Stimulated activated CD8-positive, alpha-beta memory T cell treated with anti-CD3 and anti-CD28 coated beads, Interleukin-4, amount 100 ng/mL, for 24 hours (primary cell): ENCODE measurements around the gene FRMD5.
"Not testable (repeated sequence)": the region's sequence is repeated elsewhere in the genome, so short reads cannot be mapped to it uniquely, and the experiment has no call there.

Experiments used
- DNase-seq: peaks from one replicate; pipeline ENCODE4 v3.0.0-alpha.2; 2020; ENCODE audit warnings: low read depth

FRMD5 gene

GRCh38 chr15:44032820-44033219, 162.3 kb downstream of the FRMD5 start:
- DNase-seq = not testable (repeated sequence)

- no peak for DNase-seq
Measured at GRCh38 chr15:44029940-44030568, 165.0 kb downstream of the FRMD5 start.

GRCh38 chr15:44029003-44029402, 166.1 kb downstream of the FRMD5 start:
- DNase-seq = no peak

- DNase-seq = no peak
Measured at GRCh38 chr15:44028349-44028748, 166.7 kb downstream of the FRMD5 start.

- no peak for DNase-seq
Measured at GRCh38 chr15:44024155-44024554, 170.9 kb downstream of the FRMD5 start.

- no peak for DNase-seq
Measured at GRCh38 chr15:44023176-44023575, 171.9 kb downstream of the FRMD5 start.

- no peak for DNase-seq
Measured at GRCh38 chr15:44018151-44018550, 176.9 kb downstream of the FRMD5 start.

GRCh38 chr15:44015545-44016305, 179.3 kb downstream of the FRMD5 start:
- DNase-seq = no peak

GRCh38 chr15:44011238-44011854, 183.7 kb downstream of the FRMD5 start:
- DNase-seq = no peak

- no peak for DNase-seq
Measured at GRCh38 chr15:44010089-44010488, 185.0 kb downstream of the FRMD5 start.

GRCh38 chr15:44009038-44009437, 186.0 kb downstream of the FRMD5 start:
- DNase-seq = no peak

GRCh38 chr15:44000248-44000647, 194.8 kb downstream of the FRMD5 start:
- DNase-seq = not testable (repeated sequence)

GRCh38 chr15:43998607-43999006, 196.5 kb downstream of the FRMD5 start:
- DNase-seq = no peak

GRCh38 chr15:43991206-43991605, 203.9 kb downstream of the FRMD5 start:
- DNase-seq = no peak

GRCh38 chr15:43989938-43990337, 205.1 kb downstream of the FRMD5 start:
- DNase-seq = no peak

- DNase-seq = no peak
Measured at GRCh38 chr15:43988900-43989299, 206.2 kb downstream of the FRMD5 start.

- no peak for DNase-seq
Measured at GRCh38 chr15:43987924-43988323, 207.1 kb downstream of the FRMD5 start.

GRCh38 chr15:43985976-43986680, 208.9 kb downstream of the FRMD5 start:
- DNase-seq = no peak

GRCh38 chr15:43981576-43981975, 213.5 kb downstream of the FRMD5 start:
- DNase-seq = no peak

- peak; percentile 31 for DNase-seq
Measured at GRCh38 chr15:43977072-43977884, 217.8 kb downstream of the FRMD5 start.

- DNase-seq = no peak
Measured at GRCh38 chr15:43975770-43976169, 219.3 kb downstream of the FRMD5 start.

GRCh38 chr15:43975326-43975725, 219.7 kb downstream of the FRMD5 start:
- no peak for DNase-seq
